HG03066 (cell line): ENCODE measurements around the gene KCNIP1.

ENCODE experiments used
- ATAC-seq: cut with Tn5 transposase; IDR thresholded peaks from one replicate; pipeline ENCODE4 v1.9.1; 2021; ENCODE audit warnings: low read depth; ENCODE audit not compliant: unreplicated experiment

Gene KCNIP1

GRCh38 chr5:170503990-170504596, at the start of gene KCNIP1:
Gene KCNIP1, plus strand, starts transcription at chr5:170504020.
- no peak for ATAC-seq

- no peak for ATAC-seq
Measured at GRCh38 chr5:170463426-170463825, 40.4 kb upstream of the KCNIP1 start.

- ATAC-seq, result no peak
Measured at GRCh38 chr5:170464280-170465127, 39.3 kb upstream of the KCNIP1 start.

DNA sequence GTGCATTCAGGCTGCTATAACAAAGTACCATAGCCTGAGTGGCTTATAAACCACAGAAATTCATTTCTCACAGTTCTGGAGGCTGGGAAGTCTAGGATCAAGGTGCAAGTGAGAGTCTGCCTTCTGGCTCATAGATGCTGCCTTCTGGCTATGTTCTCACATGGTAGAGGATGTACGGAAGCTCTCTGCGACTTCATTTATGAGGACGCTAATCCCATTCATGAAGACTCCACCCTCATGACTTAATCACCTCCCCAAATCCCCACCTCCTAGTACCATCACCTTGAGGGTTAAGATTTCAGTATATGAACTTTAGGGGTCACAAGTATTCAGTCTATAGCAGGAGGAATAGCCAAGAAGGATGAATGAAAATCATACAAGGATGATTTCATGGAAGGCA, 37.3 kb upstream of the KCNIP1 start:
- no peak for ATAC-seq

DNA sequence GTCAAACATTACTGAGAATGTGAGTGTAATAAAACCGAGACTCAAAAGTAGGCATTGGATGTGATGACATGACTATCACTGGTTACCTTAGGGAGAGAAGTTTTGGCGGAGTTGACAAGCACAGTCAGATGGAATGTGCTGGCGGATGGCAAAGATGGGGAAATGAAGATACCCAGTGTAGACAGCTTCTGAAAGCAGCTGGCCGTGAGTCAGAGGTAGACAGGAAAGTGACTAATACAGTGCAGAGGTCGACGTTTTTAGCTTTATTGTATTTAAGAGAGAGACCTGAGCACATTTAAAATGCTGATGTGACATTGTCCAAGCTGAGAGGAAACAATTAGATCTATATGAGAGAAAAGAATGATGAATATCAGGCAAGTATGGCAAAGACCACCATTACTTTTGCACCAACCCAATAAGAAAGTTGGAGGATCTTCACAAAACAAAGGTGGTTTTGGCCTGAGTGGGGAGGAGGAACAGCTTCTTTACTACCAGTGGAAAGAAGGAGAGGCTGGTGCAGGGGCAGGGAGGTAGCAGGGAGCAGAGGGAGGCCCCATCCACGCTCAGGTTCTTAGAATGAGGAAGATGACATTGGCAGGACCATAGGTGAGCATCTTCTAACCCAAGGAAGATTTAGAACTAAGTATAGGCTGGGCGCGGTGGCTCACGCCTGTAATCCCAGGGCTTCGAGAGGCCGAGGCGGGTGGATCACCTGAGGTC, 36.7 kb upstream of the KCNIP1 start:
- no peak for ATAC-seq

- ATAC-seq, result no peak
Measured at GRCh38 chr5:170468633-170469285, 35.1 kb upstream of the KCNIP1 start.

DNA sequence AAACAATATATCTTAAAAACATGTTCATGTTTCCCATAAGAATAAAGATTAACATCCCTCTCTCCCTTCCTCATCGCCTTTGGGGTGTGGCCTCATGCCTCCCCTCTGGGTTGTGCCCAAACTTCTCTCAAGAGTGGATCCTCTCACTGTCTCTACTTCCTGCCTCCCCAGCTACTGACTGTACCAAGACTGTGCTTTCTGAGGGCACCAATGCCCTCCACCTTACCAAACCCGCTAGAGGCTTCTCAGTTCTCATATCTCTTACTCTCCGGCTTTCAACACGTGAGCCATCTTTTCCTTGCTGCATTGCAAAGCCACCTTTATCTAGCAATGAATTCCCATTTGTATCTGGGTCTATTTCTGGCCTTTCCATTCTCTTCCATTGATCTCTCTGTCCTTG, 34.4 kb upstream of the KCNIP1 start:
- no peak for ATAC-seq

DNA sequence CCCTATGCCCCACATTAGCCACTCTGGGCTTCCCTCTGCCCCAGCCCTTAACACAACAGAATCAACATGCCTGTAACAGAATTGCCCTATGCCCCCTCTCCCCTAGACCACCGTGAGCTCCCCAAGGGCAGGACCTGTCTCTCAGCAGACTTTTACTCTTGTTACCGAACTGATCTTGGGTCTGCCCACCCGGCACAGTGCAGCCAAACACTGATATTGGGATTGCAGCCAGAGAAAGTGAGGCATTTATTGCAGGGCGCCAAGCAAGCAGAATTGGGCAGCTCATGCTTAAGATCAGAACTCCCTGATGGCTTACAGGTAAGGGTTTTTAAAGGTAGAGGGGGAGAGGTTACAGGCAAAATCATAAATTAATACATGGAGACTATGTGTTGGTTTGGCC, 33.5 kb upstream of the KCNIP1 start:
- ATAC-seq, result no peak

- no peak for ATAC-seq
Measured at GRCh38 chr5:170470808-170471404, 32.9 kb upstream of the KCNIP1 start.

DNA sequence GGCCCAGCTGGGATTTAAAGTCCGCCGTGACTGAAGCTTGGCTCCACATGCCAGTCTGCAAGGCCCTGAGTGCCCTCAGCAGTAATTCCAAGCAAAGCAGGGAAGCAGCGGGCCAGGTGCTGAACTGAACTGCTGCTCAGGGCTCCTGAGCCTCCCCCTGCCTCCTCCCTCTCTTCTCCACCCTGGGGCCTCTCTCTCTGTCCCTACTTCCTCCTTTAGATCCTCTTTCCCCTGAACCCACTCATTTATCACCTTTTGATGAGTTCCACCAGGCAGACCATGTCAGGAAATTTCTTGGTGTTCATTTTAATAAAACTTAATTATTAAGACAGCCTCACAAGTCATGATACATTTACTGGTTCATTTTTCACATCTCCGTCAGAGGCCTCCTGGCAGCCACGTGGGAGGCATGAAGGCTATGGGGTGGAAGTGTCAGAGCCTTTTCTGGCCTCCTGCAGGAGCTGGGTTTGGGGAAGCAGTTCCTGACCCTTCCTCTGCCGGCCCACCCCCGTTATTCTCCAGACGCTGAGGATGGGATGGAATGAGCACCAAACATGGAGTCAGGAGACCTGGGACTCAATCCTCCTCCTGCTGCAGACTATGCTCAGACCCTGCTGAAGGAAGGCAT, 32.2 kb upstream of the KCNIP1 start:
- ATAC-seq, result no peak

DNA sequence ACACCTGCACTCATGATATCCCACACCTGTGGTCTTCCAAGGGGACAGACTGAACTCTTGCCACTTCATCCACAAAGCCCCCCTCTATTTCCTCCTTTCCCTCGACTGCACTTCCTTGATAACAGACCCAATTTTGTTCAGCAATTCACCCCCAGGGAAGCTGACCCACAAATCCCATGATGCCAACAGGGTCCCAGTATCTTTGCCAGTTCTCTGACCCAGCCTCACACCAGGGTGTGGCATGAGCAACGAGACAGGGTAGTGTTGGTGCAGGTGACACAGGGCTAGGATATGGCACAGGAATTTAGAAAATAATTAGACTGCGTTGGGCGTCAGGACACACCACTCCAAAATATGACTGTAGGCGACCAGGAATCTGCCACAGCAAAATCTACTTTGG, 30.2 kb upstream of the KCNIP1 start:
- no peak for ATAC-seq

- ATAC-seq, result no peak
Measured at GRCh38 chr5:170474489-170475274, 29.1 kb upstream of the KCNIP1 start.

GRCh38 chr5:170475294-170476000, 28.4 kb upstream of the KCNIP1 start:
- ATAC-seq, result no peak

DNA sequence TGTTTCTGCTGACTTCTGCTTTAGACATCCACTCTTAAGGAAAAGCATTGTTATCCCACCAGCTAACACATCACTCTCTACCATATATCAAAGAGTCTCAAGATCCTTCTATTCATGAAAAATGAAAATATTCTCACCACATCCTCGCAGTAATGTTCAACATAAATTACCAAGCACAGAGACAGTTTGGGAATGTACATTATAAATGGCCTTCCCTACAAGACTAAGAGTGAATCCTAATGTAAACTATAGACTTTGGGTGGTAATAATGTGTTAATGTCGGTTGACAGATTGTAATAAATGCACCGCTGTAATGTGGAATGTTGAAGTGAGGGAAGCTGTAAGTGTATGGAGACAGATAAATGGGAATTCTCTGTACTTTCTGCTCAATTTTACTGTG, 27.1 kb upstream of the KCNIP1 start:
- ATAC-seq, result no peak

DNA sequence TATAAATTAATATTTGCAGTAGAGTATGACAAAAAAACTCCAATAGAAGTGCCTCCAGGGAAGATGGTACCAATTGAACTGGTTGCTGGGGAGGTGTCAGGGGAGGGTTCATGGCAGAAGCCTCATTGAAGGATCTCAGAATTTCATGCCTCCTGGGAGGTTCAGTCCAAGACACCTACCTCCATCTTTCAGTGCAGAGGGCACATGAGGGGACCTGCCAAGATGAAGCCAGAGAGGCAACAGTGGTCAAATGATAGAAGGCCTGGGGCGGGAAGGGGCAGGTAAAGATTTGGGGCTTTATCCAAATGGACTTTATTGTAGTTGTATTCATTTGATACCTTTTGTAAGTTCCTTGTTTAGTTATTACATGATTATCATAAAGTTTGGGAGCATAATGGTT, 25.9 kb upstream of the KCNIP1 start:
- ATAC-seq, result no peak

- ATAC-seq, result no peak
Measured at GRCh38 chr5:170478306-170478705, 25.5 kb upstream of the KCNIP1 start.

DNA sequence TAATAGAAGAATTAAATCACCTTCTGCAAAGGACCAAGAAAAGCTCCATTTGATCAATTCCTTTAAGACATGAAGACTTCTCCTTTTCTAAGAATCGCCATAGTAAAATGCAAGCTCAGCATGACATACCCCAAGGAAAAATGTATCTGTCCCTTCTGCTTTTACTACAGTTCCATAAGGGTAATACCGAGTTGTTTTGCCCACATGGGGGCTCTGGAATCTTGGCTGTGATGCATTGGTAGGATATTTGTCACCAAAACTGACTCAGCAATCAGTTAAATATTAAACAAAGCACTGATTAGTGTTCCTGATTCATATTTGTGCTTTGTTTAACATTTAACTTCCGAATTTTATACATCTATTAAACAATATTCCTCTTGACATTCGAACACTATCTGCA, 24.3 kb upstream of the KCNIP1 start:
- ATAC-seq, result no peak

GRCh38 chr5:170480260-170480659, 23.6 kb upstream of the KCNIP1 start:
- ATAC-seq, result no peak

GRCh38 chr5:170481849-170482248, 22.0 kb upstream of the KCNIP1 start:
- ATAC-seq, result no peak
